Gastrocnemius medialis (tissue), 4 donors: ENCODE data around the gene ZKSCAN5. TPM values are rescaled to one million over a fixed set of nuclear protein-coding genes. Genes with fewer than 3 reads are reported as not detected.

Experiments used
- ATAC-seq, 2 donors: fragments of 150-250 bp; one replicate each; pipeline ENCODE4 v1.9.1; 2016
- DNase-seq, 2 donors: peaks; one replicate each; pipeline ENCODE4 v3.0.0-alpha.2; 2019
- H3K27ac ChIP-seq, 4 donors: fragments of 200-600 bp; sonication (generic); 1 replicate in 1 of 4; 2 replicates in 3 of 4; pipeline ENCODE4 v1.5.1; 2016 to 2018; ENCODE audit warnings: mild to moderate bottlenecking in 2 of 4, moderate library complexity in 1 of 4
- H3K27me3 ChIP-seq, 3 donors: fragments of 200-600 bp; sonication (generic) in 2 of 3; 1 replicate in 1 of 3; 2 replicates in 2 of 3; pipeline versions ENCODE4 v1.5.1 to v1.6.0; 2016 to 2019; ENCODE audit warnings: mild to moderate bottlenecking in 1 of 3, moderate library complexity in 1 of 3
- H3K36me3 ChIP-seq, 2 donors: fragments of 200-600 bp; sonication (generic) in 1 of 2; one replicate each; pipeline ENCODE4 v1.5.1; 2017 to 2018
- H3K4me1 ChIP-seq, 2 donors: fragments of 200-600 bp; sonication (generic) in 1 of 2; one replicate each; pipeline ENCODE4 v1.5.1; 2016 to 2017; ENCODE audit warnings: mild to moderate bottlenecking in 2 of 2
- H3K4me3 ChIP-seq, 4 donors: fragments of 200-600 bp; sonication (generic) in 3 of 4; 1 replicate in 1 of 4; 2 replicates in 3 of 4; pipeline ENCODE4 v1.5.1; 2016 to 2019; ENCODE audit warnings: mild to moderate bottlenecking in 2 of 4
- H3K9me3 ChIP-seq, 3 donors: fragments of 200-600 bp; sonication (generic) in 2 of 3; 1 replicate in 1 of 3; 2 replicates in 2 of 3; pipeline ENCODE4 v1.5.1; 2016 to 2019
- POLR2A ChIP-seq, 2 donors: fragments of 450-650 bp; IDR thresholded peaks; one replicate each; pipeline ENCODE4 v1.6.1; 2017; ENCODE audit warnings: antibody characterized with exemption in 2 of 2, mild to moderate bottlenecking in 2 of 2, moderate library complexity in 2 of 2
- in situ Hi-C, 4 donors: fragments of 200-750 bp; cut with MboI; loops; one replicate each; pipeline versions ENCODE4 v1.15.0 to v1.8.0; 2017; ENCODE audit warnings: low sequenced_read_pairs in 4 of 4
- intact Hi-C: fragments of 100-400 bp; cut with DNase I; formaldehyde crosslinking; loops from one replicate; pipeline ENCODE4 v1.15.1; 2023; ENCODE audit warnings: low total_unique reads
- total RNA-seq, 4 donors: library from RNA; depleted of rRNA; stranded (reverse); fragments of >200 nt; gene quantifications; one replicate each; pipeline versions ENCODE4 v1.1.0 to v1.2.3, GENCODE V29; 2016
- TF ChIP-seq, protein P1 (sequence below), 5 experiments: fragments of 450-650 bp in 3 of 5; fragments of 200-600 bp in 2 of 5; sonication (generic) in 2 of 5; IDR thresholded peaks in 4 of 5; conservative IDR thresholded peaks in 1 of 5; 1 replicate in 4 of 5; 2 replicates in 1 of 5; pipeline ENCODE4 v1.5.1; 2016 to 2019; ENCODE audit warnings: antibody characterized with exemption in 5 of 5, mild to moderate bottlenecking in 3 of 5, moderate library complexity in 3 of 5

ZKSCAN5 gene
- total RNA-seq, 4 donors from 2014 or later = 7.3 to 12.3 (median 10.5) TPM

DNA sequence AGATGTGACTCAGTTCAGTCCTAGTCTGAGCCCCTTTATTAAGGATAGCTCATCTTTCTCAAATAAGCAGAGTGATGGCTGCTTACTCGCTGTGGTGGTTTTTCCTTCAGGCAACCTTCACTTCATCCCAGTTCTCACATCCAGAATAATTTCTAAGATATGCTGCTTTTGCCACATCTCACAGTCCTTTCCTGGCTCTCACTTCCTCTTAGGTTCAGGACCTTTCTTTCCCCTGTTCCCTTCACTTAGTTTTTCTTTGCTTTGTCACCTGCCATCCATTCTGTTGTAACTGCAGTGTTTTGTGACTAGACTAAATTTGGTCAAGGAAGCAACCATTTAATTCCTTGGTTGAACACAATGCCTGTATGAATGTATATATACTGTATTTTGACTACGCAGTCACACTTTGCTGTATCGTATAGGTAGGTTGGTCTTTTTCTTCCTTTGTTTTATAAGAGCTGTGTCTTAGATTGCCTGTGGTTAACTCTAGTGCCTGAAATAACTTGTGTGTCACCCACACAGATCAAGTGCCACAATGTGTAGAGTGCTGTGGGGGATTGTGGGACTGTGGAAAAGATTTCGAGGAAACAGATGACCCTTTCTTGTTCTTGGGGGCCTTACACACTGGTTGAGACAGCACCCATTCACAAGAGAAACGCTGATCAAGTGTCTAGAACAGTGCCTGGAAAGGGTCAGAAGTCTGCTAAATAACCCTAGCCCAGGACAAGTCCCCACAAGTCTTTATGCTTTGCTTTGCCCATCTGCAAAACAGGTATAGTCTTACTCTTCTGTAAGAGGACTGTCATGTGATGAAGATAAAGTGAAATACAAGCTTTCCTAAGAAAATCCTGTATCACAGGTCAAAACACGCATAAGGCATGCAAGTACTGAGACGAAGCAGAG, 56.6 kb downstream of the ZKSCAN5 start:
- ATAC-seq (no peak), DNase-seq (no peak)
- Histone ChIP-seq H3K9me3 (no peaks in the 10 kb centered on the region), H3K27me3 (no peaks in the 10 kb centered on the region), H3K4me1 (peaks cover 19 to 31% of the 10 kb centered on the region in 2 donors), H3K27ac (peak overlapping the region; percentile 96 to 99 (median 98)), H3K36me3 (peaks cover 0 to 58% of the 10 kb centered on the region in 2 donors), H3K4me3 (no peak overlapping the region)
- in situ Hi-C loops (no loop called here), intact Hi-C loops (loop anchor here (1.0 to 5.0 kb wide), 2 partner anchors 15 to 176 kb away; partner anchors contain the start of gene CYP3A7)
- no peak for TF ChIP-seq POLR2A (IDR thresholded peaks at IDR 0.05)
- TF ChIP-seq, protein P1, sequence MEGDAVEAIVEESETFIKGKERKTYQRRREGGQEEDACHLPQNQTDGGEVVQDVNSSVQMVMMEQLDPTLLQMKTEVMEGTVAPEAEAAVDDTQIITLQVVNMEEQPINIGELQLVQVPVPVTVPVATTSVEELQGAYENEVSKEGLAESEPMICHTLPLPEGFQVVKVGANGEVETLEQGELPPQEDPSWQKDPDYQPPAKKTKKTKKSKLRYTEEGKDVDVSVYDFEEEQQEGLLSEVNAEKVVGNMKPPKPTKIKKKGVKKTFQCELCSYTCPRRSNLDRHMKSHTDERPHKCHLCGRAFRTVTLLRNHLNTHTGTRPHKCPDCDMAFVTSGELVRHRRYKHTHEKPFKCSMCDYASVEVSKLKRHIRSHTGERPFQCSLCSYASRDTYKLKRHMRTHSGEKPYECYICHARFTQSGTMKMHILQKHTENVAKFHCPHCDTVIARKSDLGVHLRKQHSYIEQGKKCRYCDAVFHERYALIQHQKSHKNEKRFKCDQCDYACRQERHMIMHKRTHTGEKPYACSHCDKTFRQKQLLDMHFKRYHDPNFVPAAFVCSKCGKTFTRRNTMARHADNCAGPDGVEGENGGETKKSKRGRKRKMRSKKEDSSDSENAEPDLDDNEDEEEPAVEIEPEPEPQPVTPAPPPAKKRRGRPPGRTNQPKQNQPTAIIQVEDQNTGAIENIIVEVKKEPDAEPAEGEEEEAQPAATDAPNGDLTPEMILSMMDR (IDR thresholded peaks at IDR 0.05 in 4 of 5, conservative IDR thresholded peaks at IDR 0.05 in 1 of 5) = no peak

GRCh38 chr7:99561737-99562051, 57.2 kb downstream of the ZKSCAN5 start:
- no peak for TF ChIP-seq POLR2A (IDR thresholded peaks at IDR 0.05)
- TF ChIP-seq, protein P1 (IDR thresholded peaks at IDR 0.05 in 4 of 5, conservative IDR thresholded peaks at IDR 0.05 in 1 of 5) = no peak
- no peaks in the 10 kb centered on the region for H3K27me3 ChIP-seq
- no peak for DNase-seq
- H3K4me3 ChIP-seq = no peak overlapping the region
- no peaks in the 10 kb centered on the region for H3K9me3 ChIP-seq
- intact Hi-C loops (loop anchor here (1.0 to 5.0 kb wide), 2 partner anchors 15 to 176 kb away; partner anchors contain the start of gene CYP3A7), in situ Hi-C loops (no loop called here)
- peaks cover 0 to 62% of the 10 kb centered on the region in 2 donors for H3K36me3 ChIP-seq
- H3K4me1 ChIP-seq = peaks cover 19 to 31% of the 10 kb centered on the region in 2 donors
- no peak for ATAC-seq
- H3K27ac ChIP-seq = peak overlapping the region; percentile 96 to 99 (median 98)

DNA sequence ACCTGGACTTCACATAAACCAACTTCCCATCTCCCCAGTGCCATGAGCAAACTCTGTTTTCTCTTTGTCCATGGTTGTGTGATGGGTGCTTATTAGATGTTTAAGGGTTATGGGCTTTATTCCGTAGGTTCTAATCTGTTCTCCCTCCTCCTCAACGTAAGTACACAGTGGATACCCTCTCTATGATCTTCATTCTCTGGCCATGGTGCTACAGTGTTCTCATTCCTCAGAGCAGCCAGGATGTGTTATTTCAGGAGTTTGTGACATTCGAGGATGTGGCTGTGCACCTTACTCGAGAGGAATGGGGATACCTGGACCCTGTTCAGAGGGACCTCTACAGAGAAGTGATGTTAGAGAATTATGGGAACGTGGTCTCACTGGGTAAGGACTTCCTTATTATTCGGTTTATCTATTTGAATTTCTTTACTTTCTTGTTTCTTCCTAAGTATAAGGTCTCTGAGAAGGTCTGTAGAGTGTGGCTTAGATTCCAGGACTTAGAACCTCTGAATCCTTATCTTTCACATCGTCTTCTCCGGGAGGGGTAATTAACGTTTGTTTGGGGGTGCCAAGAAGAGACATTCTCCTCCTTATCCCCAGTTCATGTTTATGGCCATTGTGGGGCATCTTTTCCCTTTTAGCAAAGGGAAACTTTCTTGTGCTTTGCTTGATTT, 57.8 kb downstream of the ZKSCAN5 start:
- Histone ChIP-seq H3K4me3 (no peak overlapping the region), H3K27me3 (no peaks in the 10 kb centered on the region), H3K36me3 (peaks cover 0 to 62% of the 10 kb centered on the region in 2 donors), H3K4me1 (peaks cover 15 to 28% of the 10 kb centered on the region in 2 donors), H3K9me3 (no peaks in the 10 kb centered on the region), H3K27ac (peak overlapping the region; percentile 96 to 99 (median 98))
- in situ Hi-C loops (no loop called here), intact Hi-C loops (loop anchor here (5.0 kb wide), 1 partner anchor 175 kb away; the partner anchor contains the start of gene CYP3A7)
- TF ChIP-seq, protein P1 (IDR thresholded peaks at IDR 0.05 in 4 of 5, conservative IDR thresholded peaks at IDR 0.05 in 1 of 5) = no peak
- TF ChIP-seq POLR2A (IDR thresholded peaks at IDR 0.05) = no peak
- no peak for DNase-seq
- no peak for ATAC-seq

- no peak overlapping the region for H3K4me3 ChIP-seq
- H3K36me3 ChIP-seq = peaks cover 0 to 62% of the 10 kb centered on the region in 2 donors
- DNase-seq = peak; percentile 27 to 72
- in situ Hi-C loops (no loop called here), intact Hi-C loops (loop anchor here (5.0 kb wide), 1 partner anchor 174 kb away; the partner anchor contains the start of gene CYP3A7)
- H3K27ac ChIP-seq = peak overlapping the region; percentile 96 to 99 (median 98)
- peak; percentile 69 to 77 for ATAC-seq
- H3K4me1 ChIP-seq = peaks cover 10 to 25% of the 10 kb centered on the region in 2 donors
- no peaks in the 10 kb centered on the region for H3K27me3 ChIP-seq
- TF ChIP-seq, protein P1 (IDR thresholded peaks at IDR 0.05 in 4 of 5, conservative IDR thresholded peaks at IDR 0.05 in 1 of 5) = no peak
- no peaks in the 10 kb centered on the region for H3K9me3 ChIP-seq
Measured at GRCh38 chr7:99562832-99563231, 58.4 kb downstream of the ZKSCAN5 start.
